ENCODE results near the gene GPSM1. TPM values are rescaled to one million over a fixed set of nuclear protein-coding genes. Genes with fewer than 3 reads are reported as not detected.

The GPSM1 gene
- total RNA-seq, 1 experiment from 2014 or later = 14.2 TPM

GRCh38 chr9:136398286-136398685 is 70.9 kb downstream of the GPSM1 start:
- Mint-ChIP-seq H3K4me1 (peaks cover 9% of the 10 kb centered on the region), H3K4me3 (peak overlapping the region; percentile 88), H3K36me3 (peaks cover 36% of the 10 kb centered on the region), H3K9me3 (no peaks in the 10 kb centered on the region), H3K27me3 (ENCODE audit: low read depth) (no peaks in the 10 kb centered on the region), H3K27ac (no peak overlapping the region)
- ATAC-seq (no peak), DNase-seq (ENCODE audit: low spot score) (no peak)
- ChIA-PET CTCF (interaction anchor here (0.8 to 2.0 kb wide), 2 partner anchors 13 to 35 kb away, joined by 3 to 7 read pairs; no protein-coding TSS in a partner anchor), POLR2A (no interaction called here)
- TF ChIP-seq PRRX2 (CRISPR knock-in tag; IDR thresholded peaks at IDR 0.05) = no peak
- TF ChIP-seq ESRRA (CRISPR knock-in tag; IDR thresholded peaks at IDR 0.05; ENCODE audit: borderline replicate concordance) = no peak
- no peak for TF ChIP-seq GRHL2 (CRISPR knock-in tag; IDR thresholded peaks at IDR 0.05; ENCODE audit: insufficient replicate concordance, severe bottlenecking)
- no peak for TF ChIP-seq KAT7 (CRISPR knock-in tag; IDR thresholded peaks at IDR 0.05; ENCODE audit: borderline replicate concordance)
- TF ChIP-seq ZNF532 (CRISPR knock-in tag; IDR thresholded peaks at IDR 0.05; ENCODE audit: borderline replicate concordance) = no peak
- TF ChIP-seq RORB (CRISPR knock-in tag; IDR thresholded peaks at IDR 0.05) = no peak
- no peak for TF ChIP-seq ZNF671 (CRISPR knock-in tag; IDR thresholded peaks at IDR 0.05)
- no peak for TF ChIP-seq JAZF1 (CRISPR knock-in tag; IDR thresholded peaks at IDR 0.05)

GRCh38 chr9:136399176-136400037 is 72.1 kb downstream of the GPSM1 start:
- Mint-ChIP-seq H3K36me3 (peaks cover 35% of the 10 kb centered on the region), H3K27me3 (ENCODE audit: low read depth) (no peaks in the 10 kb centered on the region), H3K27ac (peak overlapping the region; percentile 90), H3K4me1 (peaks cover 9% of the 10 kb centered on the region), H3K4me3 (peak overlapping the region; percentile 88), H3K9me3 (no peaks in the 10 kb centered on the region)
- 0 out of 2 replicates have a peak, but pooled peaks have one; percentile 43 for TF ChIP-seq JUN (CRISPR knock-in tag; IDR thresholded peaks at IDR 0.05)
- TF ChIP-seq TEAD4 (CRISPR knock-in tag; IDR thresholded peaks at IDR 0.05) = no peak
- 0 out of 2 replicates have a peak, but pooled peaks have one; percentile 40 for TF ChIP-seq PRDM15 (CRISPR knock-in tag; IDR thresholded peaks at IDR 0.05)
- TF ChIP-seq E2F5 (CRISPR knock-in tag; IDR thresholded peaks at IDR 0.05) = 0 out of 2 replicates have a peak, but pooled peaks have one; percentile 22
- no peak for TF ChIP-seq SP1 (CRISPR knock-in tag; conservative IDR thresholded peaks at IDR 0.05)
- 0 out of 2 replicates have a peak, but pooled peaks have one; percentile 52 for TF ChIP-seq ATF1 (CRISPR knock-in tag; IDR thresholded peaks at IDR 0.05)
- no peak for TF ChIP-seq OVOL2 (CRISPR knock-in tag; IDR thresholded peaks at IDR 0.05; ENCODE audit: borderline replicate concordance)
- CTCF ChIA-PET = interaction anchor here (0.8 to 2.0 kb wide), 3 partner anchors 15 to 53 kb away, joined by 3 to 7 read pairs (median 7); no protein-coding TSS in a partner anchor
- DNase-seq (ENCODE audit: low spot score) = peak; percentile 28
- POLR2A ChIA-PET = interaction anchor here (0.5 kb wide), 1 partner anchor 10 kb away, joined by 3 read pairs; no protein-coding TSS in a partner anchor
- ATAC-seq = no peak

All from WTC11 (cell line).